GM18498 (cell line): Measurements from ENCODE around the gene SLC39A5.
"Not testable (repeated sequence)": the region's sequence is repeated elsewhere in the genome, so short reads cannot be mapped to it uniquely, and the experiment has no call there.

Source experiments
- ATAC-seq: cut with Tn5 transposase; IDR thresholded peaks from one replicate; pipeline ENCODE4 v1.9.1; 2021; ENCODE audit warnings: mild to moderate bottlenecking, moderate library complexity; ENCODE audit not compliant: unreplicated experiment

SLC39A5 gene

DNA sequence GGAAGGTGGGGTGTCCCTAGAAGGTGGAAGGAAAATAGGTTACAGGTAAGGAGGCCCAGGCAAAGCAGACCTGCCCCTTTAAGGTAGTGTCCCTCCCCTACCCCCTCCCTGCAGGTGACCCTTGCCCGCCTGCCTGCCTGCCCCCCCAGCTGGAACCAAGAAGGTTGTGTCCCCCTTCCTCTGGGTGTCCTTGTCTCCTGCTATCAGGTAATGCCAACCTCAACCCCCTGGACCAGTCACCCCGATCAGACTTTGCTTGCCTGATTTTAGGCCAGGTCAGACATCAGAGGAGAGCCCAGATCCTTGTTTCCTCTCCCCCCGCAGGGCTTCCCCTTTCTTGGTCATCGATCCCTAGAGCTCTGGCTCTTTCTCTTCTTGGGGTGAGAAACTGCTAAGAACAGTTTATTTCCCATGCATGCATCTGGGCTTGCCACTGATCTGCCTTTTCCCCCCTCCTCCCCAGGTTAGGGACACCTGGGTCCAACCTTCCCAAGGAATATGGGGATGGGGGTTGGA is at the start of gene SLC39A5:
SLC39A5 (plus strand) TSS at position 136 of the 516 bp plus-strand sequence. CDS start 1,224 bp downstream, outside the sequence.
- ATAC-seq = no peak

DNA sequence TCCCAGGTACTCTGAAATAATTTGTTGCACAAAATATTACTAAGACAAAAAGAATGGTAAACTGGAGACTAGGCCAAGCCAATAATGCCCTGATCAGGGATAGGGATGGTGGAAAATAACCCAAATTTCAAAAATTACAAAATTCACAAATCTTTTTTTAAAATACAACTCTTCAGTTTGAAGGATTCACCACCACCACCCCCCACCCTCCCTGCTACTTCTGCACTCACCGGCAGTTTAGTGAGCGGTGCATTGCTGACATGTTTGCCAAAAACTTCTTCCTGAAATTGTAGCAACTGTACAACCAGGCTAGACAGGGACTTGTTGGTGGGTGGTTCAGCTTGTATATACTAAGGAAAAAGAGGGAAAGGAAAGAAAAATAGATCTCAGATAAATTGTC is 42.9 kb upstream of the SLC39A5 start:
- ATAC-seq = no peak

- no peak for ATAC-seq
Measured at GRCh38 chr12:56188131-56188777, 41.6 kb upstream of the SLC39A5 start.

- ATAC-seq = no peak
Measured at GRCh38 chr12:56188778-56189098, 41.1 kb upstream of the SLC39A5 start.

GRCh38 chr12:56189099-56189917 is 40.5 kb upstream of the SLC39A5 start, which contains the start of gene SMARCC2:
Gene SMARCC2 (minus strand): TSS chr12:56189483. CDS start chr12:56189461, 22 bp downstream.
- peak; percentile 77 for ATAC-seq

DNA sequence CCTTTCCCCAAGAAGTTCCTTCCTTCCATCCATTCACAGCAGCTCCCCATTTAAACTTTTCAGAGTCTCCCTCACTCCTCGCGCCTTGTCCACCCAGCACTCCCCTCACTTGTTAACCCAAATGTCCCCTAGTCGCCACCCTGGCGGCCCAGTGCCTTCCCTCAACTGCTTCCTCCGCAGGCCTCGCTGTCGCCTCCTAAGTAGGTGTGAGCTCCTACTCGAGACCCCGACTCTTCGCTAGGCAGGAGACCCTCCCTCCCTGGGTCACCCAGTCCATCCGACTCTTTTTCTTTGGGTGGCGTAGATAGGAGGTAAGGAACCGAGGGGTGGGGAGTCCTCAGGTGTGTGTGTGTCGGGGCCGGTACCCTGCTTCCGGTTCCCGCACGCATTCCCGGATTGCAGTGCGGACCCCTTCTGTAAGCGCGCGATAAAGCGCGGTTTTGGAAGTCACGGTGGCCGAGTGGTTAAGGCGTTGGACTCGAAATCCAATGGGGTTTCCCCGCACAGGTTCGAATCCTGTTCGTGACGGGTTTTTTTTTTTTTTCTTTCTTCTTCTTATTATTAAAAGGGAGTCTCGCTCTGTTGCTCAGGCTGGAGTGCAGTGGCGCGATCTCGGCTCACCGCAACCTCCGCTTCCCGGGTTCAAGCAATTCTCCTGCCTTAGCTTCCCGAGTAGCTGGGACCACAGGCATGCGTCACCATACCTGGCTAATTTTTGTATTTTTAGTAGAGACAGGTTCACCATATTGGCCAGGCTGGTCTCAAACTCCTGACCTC is 39.7 kb upstream of the SLC39A5 start:
- peak; percentile 31 for ATAC-seq

DNA sequence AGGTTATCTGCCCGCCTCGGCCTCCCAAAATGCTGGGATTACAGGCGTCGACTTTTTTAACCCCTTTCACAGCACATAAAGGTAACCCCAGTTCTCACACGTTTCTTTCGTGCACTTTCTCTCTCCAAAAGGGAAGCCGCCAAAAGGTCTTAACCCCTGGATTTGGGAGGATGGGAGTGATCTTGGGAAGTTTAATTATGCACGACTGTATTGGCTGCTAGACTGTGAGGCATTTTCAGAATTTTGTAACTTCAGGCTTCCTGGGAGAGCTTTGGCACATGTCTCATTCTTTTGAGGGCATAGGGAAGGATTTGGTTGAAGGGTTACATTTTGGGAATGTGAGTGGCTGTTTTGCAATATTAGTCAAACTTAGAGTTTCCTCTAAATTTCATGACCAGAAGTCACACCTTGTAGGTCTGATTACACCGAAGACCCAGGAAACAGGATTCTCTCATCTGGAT is 39.1 kb upstream of the SLC39A5 start:
- no peak for ATAC-seq

DNA sequence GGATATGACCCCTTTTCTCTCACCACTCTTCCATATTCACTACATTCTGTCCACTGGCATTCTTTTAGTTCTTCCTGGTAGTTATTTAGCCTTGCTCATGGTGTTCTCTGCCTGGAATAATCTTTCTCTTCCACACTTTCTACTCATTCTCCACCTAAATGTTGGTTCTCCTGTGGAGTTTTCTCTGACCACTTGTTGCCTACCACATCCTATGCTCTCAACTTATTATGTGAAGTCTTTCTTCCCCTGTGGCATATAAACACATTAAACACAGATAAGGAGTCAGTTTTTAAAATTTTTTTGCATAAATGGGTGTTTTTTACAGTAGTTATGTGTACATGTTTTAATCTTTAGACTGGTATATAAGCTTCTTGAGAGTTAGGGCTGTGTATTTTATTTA is 37.3 kb upstream of the SLC39A5 start:
- ATAC-seq = no peak

DNA sequence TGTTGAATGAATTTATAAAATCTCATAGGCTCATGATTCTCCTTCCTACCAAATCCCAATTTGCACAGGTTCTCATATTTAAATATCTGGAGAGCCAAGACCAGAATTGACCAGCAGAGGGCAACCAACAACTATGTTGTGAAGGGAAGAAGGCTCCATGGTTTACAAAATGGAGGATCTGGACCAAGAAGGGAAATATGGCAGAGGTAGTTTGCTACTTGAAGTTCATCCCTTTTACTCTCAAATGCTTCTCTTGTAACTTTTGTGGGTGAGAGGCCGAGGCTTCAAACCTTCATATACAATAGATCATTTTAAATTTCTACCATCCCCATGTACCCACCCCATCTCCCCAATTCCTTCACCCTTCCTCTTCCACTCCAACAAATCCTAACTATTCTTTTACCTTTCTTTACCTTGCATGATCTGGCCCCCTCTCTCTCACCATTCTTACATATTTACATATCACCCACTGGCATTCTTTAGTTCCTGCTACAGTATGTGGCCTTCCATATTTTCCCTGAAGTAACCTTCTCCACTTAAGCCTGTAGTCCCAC is 36.7 kb upstream of the SLC39A5 start:
- ATAC-seq = no peak

GRCh38 chr12:56196818-56197550 is 32.9 kb upstream of the SLC39A5 start:
- ATAC-seq = not testable (repeated sequence)

DNA sequence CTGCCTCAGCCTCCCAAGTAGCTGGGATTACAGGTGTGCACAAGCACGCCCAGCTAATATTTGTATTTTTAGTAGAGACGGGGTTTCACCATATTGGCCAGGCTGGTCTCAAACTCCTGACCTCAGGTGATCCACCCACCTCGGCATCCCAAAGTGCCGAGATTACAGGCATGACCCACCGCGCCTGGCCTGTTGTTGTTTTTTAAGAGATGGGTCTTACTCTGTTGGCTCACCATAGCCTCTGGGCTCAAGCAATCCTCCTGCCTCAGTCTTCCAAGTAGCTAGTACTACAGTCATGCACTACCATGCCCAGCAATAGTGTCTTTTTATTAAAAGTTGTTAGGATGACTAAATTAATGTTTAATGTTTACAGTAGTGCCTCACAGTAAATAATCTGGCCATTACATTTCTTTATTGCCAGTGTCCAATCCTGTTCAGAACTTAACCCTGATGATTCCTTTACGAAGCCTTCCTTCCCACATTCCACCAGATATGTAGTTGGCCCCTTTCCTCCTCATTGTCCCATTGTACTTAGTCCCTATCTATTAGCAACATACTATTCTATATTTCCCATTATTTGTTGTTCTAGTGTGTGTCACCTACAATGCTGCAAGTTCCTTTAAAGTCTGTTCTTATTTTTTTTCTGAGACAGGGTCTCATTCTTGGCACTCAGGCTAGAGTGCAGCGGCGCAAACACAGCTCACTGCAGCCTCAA is 31.8 kb upstream of the SLC39A5 start:
- no peak for ATAC-seq

- ATAC-seq = no peak
Measured at GRCh38 chr12:56198836-56199235, 31.0 kb upstream of the SLC39A5 start.

GRCh38 chr12:56202366-56202765 is 27.5 kb upstream of the SLC39A5 start:
- ATAC-seq = no peak

GRCh38 chr12:56202838-56203237 is 27.0 kb upstream of the SLC39A5 start:
- no peak for ATAC-seq

DNA sequence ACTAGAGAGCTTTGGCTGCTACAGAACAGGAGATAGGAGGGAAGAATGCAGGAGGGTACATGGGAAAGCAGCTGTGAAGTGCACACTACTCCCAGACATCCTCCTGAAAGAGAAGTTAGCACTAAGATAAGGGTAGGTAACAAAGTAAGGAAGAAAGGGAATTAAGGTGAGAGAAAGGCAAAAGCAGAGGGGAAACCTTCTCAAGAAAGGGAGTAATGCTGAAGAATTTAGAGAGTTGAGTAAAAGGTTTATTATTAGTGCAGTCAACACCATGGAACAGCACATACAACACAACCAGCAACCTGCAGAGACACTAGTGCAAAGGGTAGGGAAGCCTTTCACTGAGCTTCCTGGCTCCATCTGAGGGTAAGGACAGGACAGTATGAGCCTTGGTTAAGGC is 25.6 kb upstream of the SLC39A5 start:
- ATAC-seq = no peak

- no peak for ATAC-seq
Measured at GRCh38 chr12:56205445-56205844, 24.4 kb upstream of the SLC39A5 start.

GRCh38 chr12:56206452-56207166 is 23.2 kb upstream of the SLC39A5 start:
- ATAC-seq = no peak

DNA sequence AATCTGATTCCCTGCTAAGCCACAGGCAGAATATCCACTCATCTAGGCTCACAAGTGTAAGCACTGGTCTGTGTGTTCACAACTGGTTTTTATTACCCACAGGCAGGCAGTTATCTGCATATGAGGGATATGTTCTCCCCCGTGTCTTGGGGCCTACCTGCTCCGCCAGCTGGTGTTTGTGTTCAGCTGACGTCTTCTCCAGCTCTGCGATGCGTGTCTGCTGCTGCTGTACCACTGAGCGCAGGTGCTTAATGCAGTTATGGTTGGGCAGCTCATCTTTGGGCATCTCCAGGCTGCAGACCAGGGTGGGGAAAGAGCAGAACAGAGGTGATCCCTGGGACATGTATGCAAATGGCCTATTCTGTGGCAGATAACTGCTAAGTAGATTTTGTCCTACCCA is 21.8 kb upstream of the SLC39A5 start:
- ATAC-seq = no peak

DNA sequence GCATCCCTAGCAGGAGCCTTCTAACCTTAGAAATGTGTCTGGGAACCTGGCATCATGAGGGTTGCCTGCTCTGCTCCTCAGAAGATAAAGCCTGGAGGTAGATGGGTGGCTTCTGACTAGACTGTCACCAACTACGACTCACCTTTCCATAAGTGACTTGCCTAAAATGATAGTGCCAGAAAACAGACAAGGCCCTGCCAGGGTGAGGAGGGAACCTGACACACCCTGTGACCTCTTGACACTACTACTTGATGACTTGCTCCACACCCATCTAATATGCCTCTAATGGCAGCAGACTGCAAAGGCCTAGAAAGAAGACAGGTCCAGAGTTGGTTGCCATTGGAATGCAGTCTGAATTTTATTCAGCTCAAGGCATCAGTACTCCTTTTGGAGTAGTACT is 17.5 kb upstream of the SLC39A5 start:
- ATAC-seq = no peak
